ENCODE measurements around the gene INVS.
A peak's percentile ranks its signal among the peaks of the same experiment; 100 is the strongest.
"Not testable (repeated sequence)": the region's sequence is repeated elsewhere in the genome, so short reads cannot be mapped to it uniquely, and the experiment has no call there.

Gene INVS

DNA sequence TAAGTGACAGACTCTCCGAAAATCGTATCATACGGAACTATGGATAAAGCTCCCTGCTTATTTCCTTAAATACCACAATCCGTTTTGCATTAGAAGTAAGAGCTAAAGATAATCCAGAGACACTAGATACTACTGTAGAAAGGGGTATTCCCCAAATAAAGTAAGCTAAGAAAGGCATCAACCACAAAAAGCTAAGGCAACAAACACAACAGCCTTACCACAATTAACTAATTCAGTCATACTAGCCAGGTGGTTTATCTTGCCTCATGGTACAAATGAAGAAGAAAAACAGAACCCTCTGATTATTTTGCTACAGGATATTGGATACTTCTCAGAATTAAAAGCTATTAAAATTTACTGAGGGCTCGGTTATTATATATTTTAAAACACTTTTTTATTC, 14.3 kb upstream of the INVS start:
- DNase-seq: no peak

DNA sequence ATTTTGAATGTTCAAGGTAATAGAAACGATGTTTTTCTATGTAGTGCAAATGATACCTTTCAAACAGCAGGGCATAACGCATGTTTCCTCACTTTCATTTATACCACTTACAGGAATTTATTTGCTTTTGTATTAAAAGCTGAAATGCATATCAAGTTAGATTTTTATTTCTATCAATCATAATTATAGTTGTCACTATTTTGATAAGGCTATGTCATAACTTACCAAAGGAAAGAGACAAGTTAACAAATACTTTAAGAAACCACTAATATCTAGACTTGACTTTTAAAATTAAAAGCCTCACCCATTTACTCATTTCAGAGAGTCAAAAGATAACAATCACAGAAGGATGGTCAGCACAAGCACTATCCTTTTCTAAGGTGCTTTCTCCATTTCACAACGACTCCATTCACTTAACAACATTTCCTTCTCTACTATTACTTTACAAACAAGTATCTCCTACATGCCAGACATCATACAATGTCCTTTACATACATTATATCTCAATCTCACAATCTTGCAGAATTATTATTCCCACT, 12.9 kb upstream of the INVS start:
- DNase-seq: no peak

DNA sequence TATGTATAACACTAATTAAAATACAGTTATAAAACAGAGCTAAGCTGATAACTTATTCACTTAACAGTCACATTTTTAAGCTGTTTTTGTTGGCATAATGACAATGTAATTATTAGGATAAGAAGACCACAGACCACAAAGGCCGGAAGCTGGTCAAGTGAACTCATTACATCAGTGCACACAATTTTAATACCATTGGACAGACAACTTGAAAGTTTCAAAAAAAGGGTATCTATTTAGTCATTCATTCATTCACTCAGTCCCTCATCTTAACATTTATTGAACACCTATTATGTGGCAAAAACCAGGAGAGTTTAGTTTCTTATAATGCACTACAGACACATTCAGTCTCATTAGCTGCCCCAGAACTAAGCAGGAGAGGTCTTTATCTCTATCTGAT, 11.8 kb upstream of the INVS start:
- DNase-seq: no peak

DNA sequence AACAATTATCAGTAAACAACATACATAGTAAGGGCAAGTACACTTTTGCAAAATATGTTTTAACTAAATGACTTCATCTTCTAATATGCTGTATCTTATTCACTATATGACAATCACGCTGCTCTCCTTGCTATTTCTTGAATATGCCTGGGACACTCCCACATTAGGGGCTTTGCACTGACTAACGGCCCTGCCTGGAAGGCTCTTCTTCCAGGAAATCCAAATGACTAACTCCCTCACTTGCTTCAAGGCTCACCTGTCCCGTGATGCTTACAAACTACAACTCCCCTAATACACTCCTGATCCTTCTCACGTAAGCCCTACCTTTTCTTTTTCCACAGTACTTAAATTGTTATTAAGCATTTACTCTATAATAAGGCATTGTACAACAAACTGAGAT, 10.8 kb upstream of the INVS start:
- peak; percentile 24 for DNase-seq

DNA sequence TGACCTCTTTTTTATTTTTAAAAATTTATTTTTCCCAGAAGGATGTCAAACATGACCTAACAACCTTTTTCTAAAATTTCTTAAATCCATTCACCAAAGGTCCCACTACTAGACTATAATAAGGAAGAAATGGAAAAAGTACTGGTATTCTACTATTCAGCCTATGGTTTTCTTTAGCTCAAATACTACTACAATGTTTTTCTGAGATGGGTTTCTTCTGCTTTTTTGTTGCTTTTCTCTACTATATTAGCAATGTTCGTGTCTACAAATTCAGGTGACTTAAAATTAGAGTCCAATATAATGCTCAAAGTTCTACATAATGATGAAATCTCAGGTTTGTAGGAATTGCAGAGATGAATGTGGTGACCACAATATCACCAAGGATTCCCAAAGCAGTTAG, 8.2 kb upstream of the INVS start:
- no peak for DNase-seq

DNA sequence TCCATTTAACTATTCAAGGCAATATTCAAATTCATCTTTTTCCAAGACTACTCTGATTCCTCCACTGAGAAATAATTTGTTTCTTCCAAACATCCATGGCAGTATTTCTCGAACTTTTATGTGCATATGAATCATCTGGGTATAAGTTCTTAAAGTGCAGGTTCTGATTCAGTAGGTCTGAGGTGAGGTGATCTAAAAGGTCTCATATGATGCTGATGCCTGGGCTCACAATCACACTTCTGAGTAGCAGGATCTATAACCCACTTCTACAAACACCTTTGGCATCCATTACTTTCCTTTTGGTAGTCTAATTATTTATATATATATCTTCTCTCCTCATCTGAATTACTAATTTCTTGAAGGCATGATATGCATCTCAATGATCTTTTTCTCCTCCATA, 7.4 kb upstream of the INVS start:
- no peak for DNase-seq

DNA sequence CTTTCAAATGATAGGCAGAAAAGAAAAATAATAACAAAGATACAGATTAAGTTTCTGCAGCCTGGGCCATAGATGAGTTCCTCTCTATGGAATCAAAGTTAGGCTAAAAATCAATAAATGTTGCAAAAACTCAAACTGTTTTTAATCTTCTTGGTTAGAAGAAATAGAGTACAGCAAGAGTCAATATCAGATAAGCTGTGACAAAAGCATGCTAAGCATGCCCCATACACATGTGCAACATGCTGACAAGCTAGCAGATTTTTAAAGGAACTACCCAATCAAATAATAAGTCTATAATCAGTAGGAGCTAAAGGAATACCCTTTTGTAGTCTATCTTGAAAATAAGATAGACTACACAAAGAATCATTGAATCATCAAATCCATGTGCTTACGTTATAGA, 7.0 kb upstream of the INVS start:
- no peak for DNase-seq

DNA sequence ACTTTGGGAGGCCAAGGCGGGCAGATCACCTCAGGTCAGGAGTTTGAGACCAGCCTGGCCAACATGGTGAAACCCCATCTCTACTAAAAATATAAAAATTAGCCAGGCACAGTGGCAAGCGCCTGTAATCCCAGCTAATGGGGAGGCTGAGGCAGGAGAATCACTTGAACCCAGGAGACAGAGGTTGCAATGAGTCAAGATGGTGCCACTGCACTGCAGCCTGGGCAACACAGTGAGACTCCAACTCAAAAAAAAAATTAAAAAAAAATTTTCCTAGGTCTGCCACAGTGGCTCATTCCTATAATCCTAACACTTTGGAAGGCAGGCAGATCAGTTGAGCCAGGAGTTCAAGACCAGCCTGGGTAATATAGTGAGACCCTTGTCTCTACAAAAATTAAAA, 4.6 kb upstream of the INVS start:
- DNase-seq: not testable (repeated sequence)

DNA sequence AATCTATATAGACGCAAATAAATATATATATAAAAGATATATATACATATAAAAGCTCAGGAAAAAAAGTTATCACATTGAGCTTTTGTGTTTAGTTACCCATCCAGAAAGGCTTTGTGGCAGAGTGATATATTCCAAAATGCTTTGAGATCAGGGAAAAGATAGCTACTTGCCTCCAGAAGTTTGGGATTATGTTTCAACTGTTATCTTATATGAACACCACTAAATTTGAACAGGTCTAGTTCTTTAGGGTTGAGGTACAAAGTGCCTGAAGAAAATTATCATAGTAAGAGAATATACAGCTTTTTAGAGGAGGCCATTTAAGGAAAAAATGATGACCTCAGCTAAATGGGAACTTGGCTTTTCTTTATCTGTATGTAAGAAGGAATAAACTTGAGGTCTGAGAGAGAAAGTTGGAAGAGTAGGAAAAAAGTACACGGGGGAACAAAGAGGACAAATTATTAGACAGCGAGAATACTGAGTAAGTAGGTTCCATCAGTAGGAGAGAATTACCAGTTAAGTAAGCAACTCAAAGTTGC, 2.6 kb upstream of the INVS start:
- no peak for DNase-seq

DNA sequence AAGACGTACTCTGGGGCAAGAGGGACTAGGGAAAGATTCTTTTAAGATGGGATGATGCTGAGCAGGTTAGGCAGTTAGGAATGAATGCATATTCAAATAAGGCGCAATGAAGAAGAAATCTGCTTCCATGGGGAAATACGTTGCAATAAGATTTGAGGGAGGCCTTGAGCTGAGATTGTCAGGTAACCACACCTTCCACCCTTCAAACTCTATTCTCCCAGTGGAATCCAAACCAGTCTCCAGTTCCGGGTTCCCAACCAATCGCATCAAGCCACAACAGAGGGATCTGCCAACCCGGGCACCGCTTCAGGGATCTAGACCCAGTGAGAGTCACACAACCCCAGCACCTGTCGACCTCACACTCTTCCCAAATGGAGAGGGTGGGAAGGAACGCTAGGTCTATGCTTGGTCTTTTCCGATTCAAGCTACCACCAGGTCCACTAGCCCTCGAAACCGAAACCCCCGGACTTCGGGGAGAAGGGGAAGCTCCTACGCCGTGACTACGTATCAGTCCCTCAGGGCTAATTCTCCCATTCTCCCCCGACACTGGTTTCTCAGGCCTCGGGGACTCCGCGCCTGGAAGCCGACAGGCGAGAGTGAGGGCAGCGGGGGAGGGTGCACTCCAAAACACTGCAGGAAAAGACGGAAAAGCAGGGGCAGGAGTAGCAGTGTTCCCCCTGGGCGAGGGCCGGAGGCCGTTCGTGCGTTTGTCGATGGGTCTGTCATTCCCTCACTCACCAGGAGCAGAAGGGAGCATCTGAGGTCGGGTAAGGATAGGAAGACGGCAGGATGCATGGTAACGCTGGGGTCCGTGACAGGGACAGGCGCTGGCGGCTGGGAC, 777 bp upstream of the INVS start:
- peak; percentile 43 for DNase-seq

DNA sequence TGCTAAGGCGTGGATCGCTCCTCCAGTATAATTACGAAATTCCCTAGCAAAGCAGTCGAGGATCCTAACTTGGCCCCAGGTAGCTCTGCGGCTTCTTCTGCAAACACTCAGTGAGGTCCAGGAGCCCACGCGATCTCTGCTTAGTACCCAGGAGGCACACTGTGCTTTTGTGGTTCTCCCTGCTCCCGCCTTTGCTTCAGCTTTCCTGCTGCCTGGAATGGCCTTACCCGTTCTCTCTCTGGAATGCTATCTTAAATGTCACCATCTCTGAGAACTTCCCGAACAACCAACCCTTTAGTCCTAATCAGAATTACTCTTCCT, 639 bp downstream of the INVS start:
- DNase-seq: peak; percentile 27

DNA sequence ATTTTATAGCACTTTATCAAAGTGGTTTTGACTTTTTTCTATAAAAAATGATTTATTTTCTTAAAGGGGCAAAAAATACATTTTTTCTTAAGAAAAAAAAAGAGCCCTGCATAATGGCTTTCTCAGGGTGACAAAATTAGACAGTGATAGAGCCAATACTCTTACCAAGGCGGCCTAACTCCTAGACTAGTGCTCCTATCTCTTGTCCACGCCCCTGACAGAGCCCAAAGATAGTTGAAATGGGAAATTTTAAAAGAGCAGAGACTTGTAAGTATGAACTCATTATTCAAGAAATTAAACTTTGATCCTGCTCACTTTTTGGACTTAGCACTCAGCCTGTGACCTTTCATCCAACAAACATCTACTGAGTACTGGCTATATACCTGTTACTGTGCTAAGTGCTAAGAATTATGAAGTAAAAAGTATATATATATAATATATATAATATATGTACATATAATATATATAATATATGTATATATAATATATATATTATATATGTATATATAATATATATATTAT, 1.2 kb downstream of the INVS start:
- DNase-seq: no peak

DNA sequence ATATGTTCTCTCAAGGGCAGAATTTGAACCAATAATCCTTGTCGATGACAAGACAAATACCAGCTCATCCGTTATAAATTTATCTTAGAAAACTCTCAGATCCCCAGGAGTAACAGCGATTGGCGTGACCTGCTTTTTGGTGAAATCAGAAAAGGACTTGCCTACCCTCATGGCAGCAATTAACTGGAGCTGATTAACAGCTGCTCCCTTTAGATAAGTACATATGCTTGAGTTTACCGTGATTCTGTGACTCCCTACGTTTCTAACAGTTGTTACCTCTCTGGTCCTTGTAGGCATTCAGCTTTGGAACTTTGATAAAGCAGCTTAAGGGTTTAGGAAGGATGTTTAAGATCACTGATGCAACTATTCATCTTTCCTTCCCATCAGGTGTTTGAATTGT, 2.6 kb downstream of the INVS start:
- DNase-seq: no peak

DNA sequence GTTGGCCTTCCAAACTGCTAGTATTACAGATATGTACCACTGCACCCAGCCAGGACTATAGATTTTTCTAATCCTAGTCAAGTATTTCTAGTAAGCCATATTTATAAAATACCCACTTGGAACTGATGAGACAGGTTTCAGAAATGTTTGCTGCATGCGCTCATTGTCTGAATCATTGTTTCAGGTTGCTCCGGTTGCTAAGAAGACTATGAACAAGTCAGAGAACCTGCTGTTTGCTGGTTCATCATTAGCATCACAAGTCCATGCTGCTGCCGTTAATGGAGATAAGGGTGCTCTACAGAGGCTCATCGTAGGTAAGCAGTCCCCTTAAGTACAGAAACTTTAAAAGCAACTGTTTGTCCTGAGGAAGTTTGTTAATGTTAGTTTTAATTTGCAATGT, 5.3 kb downstream of the INVS start:
- peak; percentile 18 for DNase-seq

DNA sequence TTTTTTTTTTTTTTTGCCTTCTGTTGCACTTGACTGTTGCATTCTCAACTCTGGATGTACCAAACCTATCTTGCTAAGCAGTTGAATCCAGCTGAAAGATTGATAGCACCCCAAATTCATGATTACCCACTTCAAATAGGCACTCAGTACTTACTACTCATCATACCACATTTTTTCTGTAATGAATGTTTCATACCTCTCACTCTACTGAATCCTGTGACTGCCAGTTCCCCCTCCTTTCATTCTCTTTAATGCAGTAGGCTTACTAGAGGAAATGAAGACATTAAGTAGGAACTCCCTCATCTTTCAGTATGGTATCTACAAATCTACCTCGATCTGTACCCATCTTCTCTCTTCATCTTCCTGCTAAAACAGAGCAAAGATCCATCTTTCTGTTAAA, 6.8 kb downstream of the INVS start:
- no peak for DNase-seq

DNA sequence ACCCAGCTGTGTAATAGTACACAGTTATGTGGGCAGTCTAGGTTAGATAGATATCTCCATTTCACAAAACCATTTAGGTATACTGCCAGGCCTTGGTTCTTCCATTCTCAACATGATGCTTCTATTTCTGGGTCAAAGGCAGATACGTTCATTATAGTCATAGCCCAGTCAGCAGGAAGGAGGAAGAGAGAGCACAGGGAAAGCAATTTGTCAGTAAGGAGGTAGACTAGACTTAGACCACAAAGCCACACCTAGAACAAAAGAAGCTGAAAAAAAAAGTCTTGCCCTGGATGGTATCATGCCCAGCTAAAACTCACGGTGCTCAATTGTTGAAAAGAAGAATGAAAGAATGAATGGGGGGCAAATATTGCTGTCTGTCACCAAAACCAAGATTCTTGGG, 7.6 kb downstream of the INVS start:
- DNase-seq: no peak

DNA sequence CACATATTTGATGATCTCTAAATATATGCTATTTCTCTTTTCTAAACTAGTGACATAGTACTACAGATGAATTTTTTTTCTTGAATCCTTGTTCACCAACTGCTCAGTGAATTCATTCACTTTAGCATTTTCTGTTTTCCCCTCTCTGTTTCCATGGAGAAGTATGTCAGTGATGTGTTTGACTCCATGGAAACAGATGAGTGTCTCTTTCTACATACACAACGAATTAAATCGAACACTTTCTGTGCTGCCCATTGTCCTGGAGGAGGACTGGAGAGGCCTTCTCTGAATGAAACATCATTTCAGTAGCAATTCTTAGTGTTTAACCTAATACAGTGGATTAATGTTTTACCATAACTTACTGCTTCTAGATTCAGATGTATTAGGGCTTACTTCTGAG, 9.5 kb downstream of the INVS start:
- no peak for DNase-seq

DNA sequence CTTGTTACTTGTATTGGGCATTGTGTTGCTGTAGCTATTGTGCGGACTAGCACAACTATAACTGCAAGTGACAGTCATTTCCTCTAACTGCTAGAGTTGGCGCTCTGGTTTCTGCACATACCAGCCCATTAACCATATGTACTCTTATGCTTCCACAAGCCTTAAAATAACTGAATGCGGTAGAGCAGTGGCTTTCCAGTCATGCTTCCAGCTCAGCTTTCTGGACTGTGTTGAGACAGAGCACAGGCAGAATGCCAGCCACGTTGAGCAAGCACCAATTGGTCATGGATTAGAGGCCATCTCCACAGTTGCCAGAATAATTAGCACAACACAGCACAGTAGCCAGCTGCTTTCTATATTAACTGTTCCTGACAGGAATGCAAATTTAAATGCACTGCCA, 12.2 kb downstream of the INVS start:
- DNase-seq: no peak

DNA sequence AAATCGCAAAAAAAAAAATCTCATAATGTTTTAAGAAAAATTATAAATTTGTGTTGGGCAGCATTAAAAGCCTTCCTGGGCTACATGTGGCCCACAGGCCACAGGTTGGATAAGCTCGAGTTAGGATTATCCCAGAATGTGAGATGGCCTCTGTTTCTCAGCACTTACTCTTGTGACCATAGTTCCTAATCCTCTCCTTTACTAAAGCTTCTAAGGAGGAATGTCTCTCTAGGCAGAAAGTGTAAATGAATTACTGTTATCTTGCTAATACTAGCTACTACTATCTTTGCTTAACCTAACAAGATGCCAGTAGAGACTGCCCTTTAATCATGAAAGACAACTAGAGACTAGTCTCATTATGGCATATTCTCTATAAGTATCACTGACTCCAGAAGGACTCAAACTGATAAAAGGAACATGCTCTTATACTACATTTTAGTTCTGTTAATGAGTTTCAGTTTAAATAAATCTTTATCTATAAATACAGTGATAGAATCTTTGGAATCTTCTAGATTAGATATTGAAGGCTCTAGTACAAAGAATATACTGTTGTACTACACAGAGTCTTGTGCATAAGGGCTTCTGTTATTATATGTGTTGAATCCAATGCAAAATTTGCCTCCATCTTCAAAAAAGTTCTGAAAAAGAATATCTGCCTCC, 13.8 kb downstream of the INVS start:
- DNase-seq: no peak

DNA sequence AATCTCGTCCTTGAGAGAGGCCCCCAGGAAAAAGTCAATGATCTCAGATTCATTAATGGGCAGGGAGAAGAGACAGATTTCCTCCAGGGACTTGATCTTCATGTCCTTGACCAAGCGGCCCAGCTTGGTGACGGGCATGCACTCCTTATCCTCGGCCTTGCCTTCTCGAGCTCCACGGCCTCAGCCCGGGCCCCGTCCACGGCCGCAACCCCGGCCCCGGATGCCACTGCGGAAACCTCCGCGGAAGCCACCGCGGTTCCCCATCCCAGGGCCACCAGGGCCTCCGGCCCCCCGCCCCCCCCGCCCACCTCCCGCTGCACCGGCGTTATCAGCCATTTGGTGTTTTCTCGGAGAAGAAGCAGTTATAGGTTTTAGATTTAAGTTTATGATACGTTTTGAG, 18.3 kb downstream of the INVS start:
- DNase-seq: no peak

DNA sequence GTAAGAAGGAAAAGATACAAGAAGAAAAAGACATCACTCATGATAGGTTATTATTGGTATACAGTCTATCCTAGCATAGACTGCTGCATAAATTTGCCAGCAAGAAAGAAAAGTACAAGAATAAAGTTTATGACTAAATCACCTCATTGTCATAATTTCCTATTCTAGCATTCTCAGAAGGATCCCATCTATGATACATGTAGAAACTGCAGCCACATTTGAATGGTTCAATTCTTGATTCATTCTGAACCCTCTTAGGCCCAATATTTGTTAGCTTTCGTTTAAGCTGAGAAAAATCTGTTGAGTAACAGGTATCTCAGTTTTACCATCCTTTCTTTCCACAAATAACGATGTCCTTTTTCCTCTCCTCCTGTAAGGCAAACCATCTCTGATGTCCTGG, 21.2 kb downstream of the INVS start:
- DNase-seq: no peak

DNA sequence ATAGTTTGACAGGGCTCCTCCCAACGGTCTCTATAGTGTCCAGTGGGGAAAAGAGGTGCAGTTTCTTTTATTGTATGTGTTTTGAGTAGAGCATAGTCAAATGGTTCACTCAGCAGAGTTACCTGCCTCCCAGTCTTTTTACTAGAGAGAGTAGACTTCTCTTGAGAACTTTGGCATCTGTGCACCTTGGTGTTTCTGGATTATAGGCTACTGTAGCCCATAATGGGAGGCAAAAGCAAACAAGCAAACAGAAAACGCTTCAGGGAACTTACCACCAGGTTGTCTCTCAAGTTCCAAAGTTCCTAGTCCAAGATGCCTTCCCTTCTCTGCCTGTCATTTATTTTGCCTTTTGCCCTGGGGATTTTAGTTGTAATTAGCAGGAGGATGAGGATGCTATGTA, 26.2 kb downstream of the INVS start:
- DNase-seq: no peak

DNA sequence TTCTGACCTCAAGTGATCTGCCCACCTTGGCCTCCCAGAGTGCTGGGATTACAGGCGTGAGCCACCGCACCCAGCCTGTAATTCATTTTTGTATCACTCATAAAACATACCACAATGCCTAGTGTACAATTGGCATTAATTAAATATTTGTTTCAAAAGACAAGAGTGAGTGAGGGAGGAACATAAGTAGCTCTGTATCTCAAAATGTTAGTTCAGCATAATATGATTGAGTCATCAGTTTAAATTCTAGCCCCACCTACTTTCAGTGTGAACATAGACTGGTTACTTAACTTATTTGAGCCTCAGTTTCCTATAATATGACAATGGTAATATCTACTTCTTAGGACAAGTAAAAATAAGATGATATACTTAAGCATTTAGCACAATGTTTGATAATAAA, 26.9 kb downstream of the INVS start:
- no peak for DNase-seq

DNA sequence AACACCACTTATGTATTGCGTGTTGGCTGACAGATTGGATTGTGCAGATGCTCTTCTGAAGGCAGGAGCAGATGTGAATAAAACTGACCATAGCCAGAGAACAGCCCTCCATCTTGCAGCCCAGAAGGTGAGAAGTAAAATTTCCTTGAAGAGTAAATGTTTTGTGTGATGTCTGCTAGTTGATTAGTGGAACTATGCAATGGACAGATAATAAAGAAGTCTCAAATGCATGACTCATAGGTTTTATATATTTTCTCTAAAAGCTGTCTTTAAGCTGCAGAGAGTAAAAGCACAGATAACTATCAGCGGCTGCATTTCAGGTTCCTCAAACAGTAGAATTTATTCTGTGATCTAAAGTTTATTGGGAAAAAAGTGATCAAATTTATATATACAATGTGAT, 27.4 kb downstream of the INVS start:
- no peak for DNase-seq

All from activated CD4-positive, alpha-beta T cell treated with anti-CD3 and anti-CD28 coated beads for 48 hours (primary cell).